ENCODE measurements around the gene SH3GL1.

Gene SH3GL1

GRCh38 chr19:4359627-4360000 lies 40.7 kb downstream of the SH3GL1 start:
- no peak for DNase-seq (ENCODE audit: low read depth in 2 of 2)

GRCh38 chr19:4358709-4359626 lies 41.4 kb downstream of the SH3GL1 start:
- H3K4me3 ChIP-seq (replicated peaks in 1 of 2; ENCODE audit: low read depth in 2 of 2, low read length in 2 of 2) = no peak overlapping the region
- no peak for DNase-seq (ENCODE audit: low read depth in 2 of 2)
- no peak for TF ChIP-seq CTCF (IDR thresholded peaks at IDR 0.05; ENCODE audit: low read depth, low read length)

More at GRCh38 chr19:4359627-4360000, 40.7 kb downstream of the SH3GL1 start:
- H3K4me3 ChIP-seq (replicated peaks in 1 of 2; ENCODE audit: low read depth in 2 of 2, low read length in 2 of 2) = no peak overlapping the region
- TF ChIP-seq CTCF (IDR thresholded peaks at IDR 0.05; ENCODE audit: low read depth, low read length) = no peak

GRCh38 chr19:4357921-4358326 lies 42.4 kb downstream of the SH3GL1 start:
- no peak overlapping the region for H3K4me3 ChIP-seq (replicated peaks in 1 of 2; ENCODE audit: low read depth in 2 of 2, low read length in 2 of 2)
- no peak for TF ChIP-seq CTCF (IDR thresholded peaks at IDR 0.05; ENCODE audit: low read depth, low read length)
- DNase-seq (ENCODE audit: low read depth in 2 of 2) = no peak

- no peak for TF ChIP-seq CTCF (IDR thresholded peaks at IDR 0.05; ENCODE audit: low read depth, low read length)
- no peak for DNase-seq (ENCODE audit: low read depth in 2 of 2)
- H3K4me3 ChIP-seq (replicated peaks in 1 of 2; ENCODE audit: low read depth in 2 of 2, low read length in 2 of 2) = no peak overlapping the region
These were observed 43.1 kb downstream of the SH3GL1 start for GRCh38 chr19:4357095-4357797.

GRCh38 chr19:4354897-4355296 lies 45.5 kb downstream of the SH3GL1 start:
- DNase-seq (ENCODE audit: low read depth in 2 of 2) = no peak
- no peak for TF ChIP-seq CTCF (IDR thresholded peaks at IDR 0.05; ENCODE audit: low read depth, low read length)
- no peak overlapping the region for H3K4me3 ChIP-seq (replicated peaks in 1 of 2; ENCODE audit: low read depth in 2 of 2, low read length in 2 of 2)

- H3K4me3 ChIP-seq (replicated peaks in 1 of 2; ENCODE audit: low read depth in 2 of 2, low read length in 2 of 2) = no peak overlapping the region
- DNase-seq (ENCODE audit: low read depth in 2 of 2) = no peak
- no peak for TF ChIP-seq CTCF (IDR thresholded peaks at IDR 0.05; ENCODE audit: low read depth, low read length)
These were observed 46.1 kb downstream of the SH3GL1 start for GRCh38 chr19:4354282-4354681.

Measured in cardiac fibroblast (primary cell).